Breast epithelium (tissue), 4 donors: ENCODE results near the gene METTL23. TPM values are rescaled to one million over a fixed set of nuclear protein-coding genes. Genes with fewer than 3 reads are reported as not detected.

ENCODE experiments used
- DNase-seq, 2 donors: peaks; one replicate each; pipeline ENCODE4 v3.0.0-alpha.2; 2019; ENCODE audit warnings: low spot score in 2 of 2
- H3K27ac ChIP-seq, 2 donors: fragments of 200-600 bp; sonication (generic) in 1 of 2; one replicate each; pipeline ENCODE4 v1.5.1; 2016 to 2019; ENCODE audit warnings: mild to moderate bottlenecking in 1 of 2
- H3K27me3 ChIP-seq, 2 donors: fragments of 200-600 bp; sonication (generic) in 1 of 2; one replicate each; pipeline versions ENCODE4 v1.5.1 to v1.6.0; 2017 to 2019; ENCODE audit warnings: control low read depth in 1 of 2, mild to moderate bottlenecking in 1 of 2
- H3K36me3 ChIP-seq: fragments of 200-600 bp; one replicate; pipeline ENCODE4 v1.5.1; 2019
- H3K4me1 ChIP-seq, 2 donors: fragments of 200-600 bp; sonication (generic); one replicate each; pipeline ENCODE4 v1.5.1; 2016 to 2019; ENCODE audit warnings: control low read depth in 1 of 2
- H3K4me3 ChIP-seq, 3 donors: fragments of 200-600 bp; sonication (generic); 1 replicate in 2 of 3; 2 replicates in 1 of 3; pipeline ENCODE4 v1.5.1; 2016 to 2019; ENCODE audit warnings: mild to moderate bottlenecking in 3 of 3, moderate library complexity in 2 of 3
- H3K9me3 ChIP-seq, 2 donors: fragments of 200-600 bp; sonication (generic) in 1 of 2; one replicate each; pipeline ENCODE4 v1.5.1; 2016 to 2019; ENCODE audit warnings: control low read depth in 1 of 2
- POLR2A ChIP-seq: fragments of 450-650 bp; IDR thresholded peaks from one replicate; pipeline ENCODE4 v1.6.1; 2016; ENCODE audit warnings: antibody characterized with exemption, mild to moderate bottlenecking, moderate library complexity
- POLR2AphosphoS5 ChIP-seq, 3 donors: sonication (generic); formaldehyde crosslinking; IDR thresholded peaks; one replicate each; pipeline ENCODE4 v1.6.1; 2017; ENCODE audit warnings: antibody characterized with exemption in 3 of 3
- intact Hi-C: fragments of 100-400 bp; cut with DNase I; formaldehyde crosslinking; loops from one replicate; pipeline ENCODE4 v1.15.1; 2023; ENCODE audit warnings: low total_unique reads
- total RNA-seq, 3 donors: library from RNA; depleted of rRNA; stranded (reverse); fragments of >200 nt; gene quantifications; one replicate each; pipeline ENCODE4 v1.1.0, GENCODE V29; 2016
- TF ChIP-seq, protein P1 (sequence below), 3 donors: fragments of 450-650 bp; IDR thresholded peaks; one replicate each; pipeline ENCODE4 v1.5.1; 2016 to 2017; ENCODE audit warnings: antibody characterized with exemption in 3 of 3, mild to moderate bottlenecking in 3 of 3, moderate library complexity in 3 of 3

METTL23 gene
- total RNA-seq, 3 donors from 2014 or later: 25.6 to 47.7 (median 28.5) TPM

- intact Hi-C loops: no loop called here
- TF ChIP-seq, protein P1, sequence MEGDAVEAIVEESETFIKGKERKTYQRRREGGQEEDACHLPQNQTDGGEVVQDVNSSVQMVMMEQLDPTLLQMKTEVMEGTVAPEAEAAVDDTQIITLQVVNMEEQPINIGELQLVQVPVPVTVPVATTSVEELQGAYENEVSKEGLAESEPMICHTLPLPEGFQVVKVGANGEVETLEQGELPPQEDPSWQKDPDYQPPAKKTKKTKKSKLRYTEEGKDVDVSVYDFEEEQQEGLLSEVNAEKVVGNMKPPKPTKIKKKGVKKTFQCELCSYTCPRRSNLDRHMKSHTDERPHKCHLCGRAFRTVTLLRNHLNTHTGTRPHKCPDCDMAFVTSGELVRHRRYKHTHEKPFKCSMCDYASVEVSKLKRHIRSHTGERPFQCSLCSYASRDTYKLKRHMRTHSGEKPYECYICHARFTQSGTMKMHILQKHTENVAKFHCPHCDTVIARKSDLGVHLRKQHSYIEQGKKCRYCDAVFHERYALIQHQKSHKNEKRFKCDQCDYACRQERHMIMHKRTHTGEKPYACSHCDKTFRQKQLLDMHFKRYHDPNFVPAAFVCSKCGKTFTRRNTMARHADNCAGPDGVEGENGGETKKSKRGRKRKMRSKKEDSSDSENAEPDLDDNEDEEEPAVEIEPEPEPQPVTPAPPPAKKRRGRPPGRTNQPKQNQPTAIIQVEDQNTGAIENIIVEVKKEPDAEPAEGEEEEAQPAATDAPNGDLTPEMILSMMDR (IDR thresholded peaks at IDR 0.05): no peak
- TF ChIP-seq POLR2A (no peak), POLR2AphosphoS5 (IDR thresholded peaks at IDR 0.05) (no peak)
- H3K4me1 ChIP-seq: peaks cover 0 to 15% of the 10 kb centered on the region in 2 donors
- H3K4me3 ChIP-seq: no peak overlapping the region
- no peaks in the 10 kb centered on the region for H3K27me3 ChIP-seq
- no peaks in the 10 kb centered on the region for H3K36me3 ChIP-seq
- peak overlapping the region in 1 of 2 donors; percentile 99 for H3K27ac ChIP-seq
- DNase-seq: no peak
- no peaks in the 10 kb centered on the region for H3K9me3 ChIP-seq
Measured at GRCh38 chr17:76732734-76733617, 6.3 kb downstream of the METTL23 start.

GRCh38 chr17:76733618-76733957 lies 6.9 kb downstream of the METTL23 start:
- Histone ChIP-seq H3K27me3 (no peaks in the 10 kb centered on the region), H3K36me3 (no peaks in the 10 kb centered on the region), H3K4me1 (peaks cover 0 to 17% of the 10 kb centered on the region in 2 donors), H3K9me3 (no peaks in the 10 kb centered on the region), H3K27ac (peak overlapping the region in 1 of 2 donors; percentile 99), H3K4me3 (peak overlapping the region in 1 of 3 donors; percentile 93)
- no peak for DNase-seq
- TF ChIP-seq POLR2A (no peak), POLR2AphosphoS5 (IDR thresholded peaks at IDR 0.05) (no peak)
- TF ChIP-seq, protein P1 (IDR thresholded peaks at IDR 0.05): no peak
- intact Hi-C loops: no loop called here

DNA sequence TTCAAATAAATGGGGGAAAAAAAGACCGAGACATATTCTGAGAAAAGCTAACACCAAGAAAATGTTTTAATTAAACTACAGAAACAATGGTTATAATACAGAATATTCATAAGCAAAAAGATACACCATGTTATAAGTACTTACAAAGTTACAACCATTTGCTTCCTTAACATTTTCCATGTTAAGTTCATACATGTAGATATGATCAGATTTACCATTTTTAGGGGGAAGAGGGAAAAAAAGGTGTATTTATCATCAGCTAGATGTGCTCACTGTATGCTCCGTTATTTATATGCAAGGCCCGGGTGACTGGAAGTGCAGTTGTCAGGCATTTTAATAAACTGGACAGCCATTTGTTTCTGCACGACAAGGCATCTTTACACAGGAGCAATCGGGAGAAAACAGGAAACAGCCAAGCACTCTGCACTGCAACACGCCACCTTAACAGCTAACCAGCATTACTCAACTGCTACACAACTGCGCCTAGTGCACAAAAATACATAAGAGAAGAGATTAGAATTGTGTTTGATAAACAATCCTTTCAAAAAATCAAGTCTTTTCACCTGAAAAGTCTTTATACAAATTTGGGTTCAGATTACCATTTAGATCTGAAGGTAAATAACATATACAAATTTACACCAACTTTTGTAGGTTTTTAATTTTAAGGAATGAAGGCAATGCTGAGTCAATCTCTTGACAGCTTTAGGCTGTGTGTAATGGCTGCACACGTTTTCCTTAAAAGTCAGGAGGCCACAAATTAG lies 7.6 kb downstream of the METTL23 start:
- H3K4me1 ChIP-seq: peaks cover 0 to 21% of the 10 kb centered on the region in 2 donors
- H3K36me3 ChIP-seq: no peaks in the 10 kb centered on the region

GRCh38 chr17:76735006-76735405 lies 8.4 kb downstream of the METTL23 start:
- Histone ChIP-seq H3K27ac (peak overlapping the region; percentile 32 to 99), H3K36me3 (no peaks in the 10 kb centered on the region), H3K27me3 (no peaks in the 10 kb centered on the region), H3K9me3 (no peaks in the 10 kb centered on the region), H3K4me3 (peak overlapping the region; percentile 93 to 97 (median 96)), H3K4me1 (peaks cover 0 to 21% of the 10 kb centered on the region in 2 donors)
- intact Hi-C loops: no loop called here
- DNase-seq: no peak
- no peak for TF ChIP-seq POLR2AphosphoS5 (IDR thresholded peaks at IDR 0.05)
- TF ChIP-seq, protein P1 (IDR thresholded peaks at IDR 0.05): no peak
- TF ChIP-seq POLR2A: no peak

More for the DNA sequence above, 7.6 kb downstream of the METTL23 start:
- no peaks in the 10 kb centered on the region for H3K9me3 ChIP-seq
- no peak for TF ChIP-seq POLR2AphosphoS5 (IDR thresholded peaks at IDR 0.05)
- TF ChIP-seq, protein P1 (IDR thresholded peaks at IDR 0.05): no peak
- no peak for TF ChIP-seq POLR2A
- no peak for DNase-seq
- no peaks in the 10 kb centered on the region for H3K27me3 ChIP-seq
- H3K4me3 ChIP-seq: peak overlapping the region in 1 of 3 donors; percentile 93
- intact Hi-C loops: no loop called here
- peak overlapping the region in 1 of 2 donors; percentile 99 for H3K27ac ChIP-seq
